NCI-H1417 treated with DMSO at 0.1 percent for 48 hours (cell line): ENCODE results near the gene MAMDC4.
"Not testable (repeated sequence)": the region's sequence is repeated elsewhere in the genome, so short reads cannot be mapped to it uniquely, and the experiment has no call there.

Experiments used
- DNase-seq: peaks from one replicate; lab custom pipeline; 2025; lab: John Stamatoyannopoulos, UW

The MAMDC4 gene

GRCh38 chr9:136825295-136826187, 26.6 kb upstream of the MAMDC4 start:
- no peak for DNase-seq

DNA sequence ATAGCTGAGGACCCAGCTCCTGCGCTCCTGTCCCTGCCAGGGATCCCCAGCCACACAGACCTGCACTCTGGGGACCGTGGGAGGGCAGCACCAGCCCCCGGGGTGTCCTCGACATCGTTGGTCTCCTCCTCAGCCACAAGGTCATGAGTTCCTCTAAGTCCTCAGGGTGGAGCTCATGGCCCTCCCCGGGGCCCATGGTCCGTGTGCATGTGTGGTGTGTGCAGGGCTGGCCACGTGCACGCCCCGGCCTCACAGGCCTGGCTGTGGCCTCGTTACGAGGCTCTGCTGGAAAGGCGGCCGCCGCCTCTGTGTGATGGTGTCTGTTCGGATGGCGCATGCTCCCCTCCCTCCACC, 26.0 kb upstream of the MAMDC4 start:
- no peak for DNase-seq

DNA sequence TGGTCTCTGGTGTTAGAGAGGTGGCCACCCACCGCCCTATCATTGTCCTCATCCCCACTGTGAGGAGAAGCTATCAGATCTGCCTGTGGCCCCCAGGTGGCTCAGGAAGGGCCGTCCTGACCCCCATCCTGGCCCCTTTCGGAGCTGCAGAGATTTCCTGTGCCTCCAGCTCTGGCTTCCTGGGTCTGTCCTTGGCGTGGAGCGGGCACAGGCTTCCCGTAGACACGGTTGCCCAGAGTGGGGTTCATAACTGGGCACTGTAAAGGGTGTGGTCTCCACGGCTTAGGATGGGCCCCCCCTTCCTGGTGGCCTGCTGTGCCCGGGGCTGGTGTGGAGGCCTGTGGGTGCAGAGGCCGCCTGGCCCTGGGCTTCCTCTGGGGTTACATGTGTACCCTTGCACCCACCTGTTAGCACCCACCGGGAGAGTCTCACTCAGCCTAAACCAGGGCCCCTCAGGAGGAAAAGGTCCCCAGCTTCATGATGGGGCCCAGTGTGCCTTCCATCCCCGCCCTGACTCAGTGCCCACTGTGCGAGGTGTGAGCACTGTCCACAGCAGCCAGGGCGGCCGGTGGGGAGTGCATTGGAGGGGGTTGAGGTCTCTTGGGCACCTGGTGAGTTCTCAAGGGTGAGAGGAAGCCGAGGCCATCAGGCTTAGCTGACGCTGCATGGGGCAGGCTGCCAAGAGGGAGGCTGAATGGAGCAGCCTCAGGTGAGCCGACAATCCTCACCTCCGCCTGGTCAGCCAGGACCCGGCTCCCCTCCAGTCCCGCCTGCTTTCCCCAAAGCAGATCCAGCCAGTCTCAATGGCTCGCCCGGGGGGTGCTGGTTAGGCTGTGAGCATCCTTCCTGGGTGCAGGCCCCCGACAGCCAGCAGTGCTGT, 25.2 kb upstream of the MAMDC4 start:
- no peak for DNase-seq

DNA sequence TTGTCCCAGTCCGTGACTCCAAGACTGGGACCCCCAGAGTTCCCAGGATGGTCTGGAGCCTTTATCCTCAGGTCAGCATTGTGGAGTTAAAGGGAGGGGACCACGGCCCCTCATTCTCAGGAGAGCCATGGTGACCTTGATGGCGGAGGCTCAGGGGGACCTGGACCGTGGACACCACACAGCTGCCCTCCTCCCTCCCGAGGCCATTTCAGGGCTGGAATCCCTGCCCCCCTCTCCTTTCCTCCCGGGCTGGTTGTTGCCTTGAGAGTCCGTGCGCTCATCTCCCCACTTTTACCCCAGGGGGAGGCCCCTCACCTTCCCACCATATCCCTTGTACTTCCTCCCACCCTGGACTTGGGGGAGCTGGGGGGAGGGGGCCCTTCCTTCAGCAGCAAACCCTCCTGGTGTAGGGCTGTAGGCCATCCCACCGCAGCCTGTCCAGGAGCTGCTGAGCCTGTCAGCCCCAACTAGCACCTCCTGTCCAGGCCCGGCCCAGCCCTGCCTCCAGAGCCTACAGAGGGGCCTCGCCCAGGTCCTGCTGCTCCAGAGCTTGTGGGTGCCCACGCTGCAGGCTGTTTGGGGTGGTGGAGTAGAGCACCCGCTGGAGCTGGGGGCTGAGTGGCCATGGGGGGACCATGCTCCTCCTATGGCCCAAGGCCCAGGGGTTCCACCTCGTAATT, 24.2 kb upstream of the MAMDC4 start:
- DNase-seq: no peak

DNA sequence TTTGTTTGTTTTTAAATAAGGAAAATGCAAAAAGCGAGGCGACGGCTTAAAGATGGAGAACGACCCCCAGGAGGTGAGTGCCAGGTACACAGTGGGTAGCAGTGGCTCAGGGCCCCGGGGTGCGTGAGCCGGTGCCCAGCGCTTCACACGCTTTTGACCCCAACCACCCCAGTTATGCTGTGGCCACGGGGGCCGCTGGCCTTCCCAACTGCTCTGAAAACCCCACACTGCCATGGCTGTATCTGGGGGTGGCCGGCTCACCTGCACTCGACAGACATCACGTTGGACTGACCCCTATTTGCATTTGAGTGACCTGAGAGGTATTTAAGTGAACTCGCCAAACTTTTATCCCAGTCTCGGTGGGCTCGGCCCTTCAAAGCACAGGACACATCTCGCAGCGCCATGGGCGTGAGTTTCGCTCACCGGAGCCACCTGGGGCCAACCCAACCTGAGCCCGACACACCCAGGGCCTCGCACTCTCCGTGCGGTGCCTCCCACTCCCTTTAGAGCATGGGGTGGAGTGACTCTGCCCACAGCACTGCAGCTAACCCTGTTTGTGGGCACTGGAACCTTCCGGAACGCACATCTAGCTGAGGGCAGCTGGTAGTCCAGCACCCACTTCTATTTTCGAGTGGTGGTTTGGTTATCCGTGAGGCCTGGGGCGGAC, 23.5 kb upstream of the MAMDC4 start:
- DNase-seq: no peak

GRCh38 chr9:136829412-136829811, 22.7 kb upstream of the MAMDC4 start:
- DNase-seq: no peak

GRCh38 chr9:136829981-136830885, 21.9 kb upstream of the MAMDC4 start:
- DNase-seq: no peak

DNA sequence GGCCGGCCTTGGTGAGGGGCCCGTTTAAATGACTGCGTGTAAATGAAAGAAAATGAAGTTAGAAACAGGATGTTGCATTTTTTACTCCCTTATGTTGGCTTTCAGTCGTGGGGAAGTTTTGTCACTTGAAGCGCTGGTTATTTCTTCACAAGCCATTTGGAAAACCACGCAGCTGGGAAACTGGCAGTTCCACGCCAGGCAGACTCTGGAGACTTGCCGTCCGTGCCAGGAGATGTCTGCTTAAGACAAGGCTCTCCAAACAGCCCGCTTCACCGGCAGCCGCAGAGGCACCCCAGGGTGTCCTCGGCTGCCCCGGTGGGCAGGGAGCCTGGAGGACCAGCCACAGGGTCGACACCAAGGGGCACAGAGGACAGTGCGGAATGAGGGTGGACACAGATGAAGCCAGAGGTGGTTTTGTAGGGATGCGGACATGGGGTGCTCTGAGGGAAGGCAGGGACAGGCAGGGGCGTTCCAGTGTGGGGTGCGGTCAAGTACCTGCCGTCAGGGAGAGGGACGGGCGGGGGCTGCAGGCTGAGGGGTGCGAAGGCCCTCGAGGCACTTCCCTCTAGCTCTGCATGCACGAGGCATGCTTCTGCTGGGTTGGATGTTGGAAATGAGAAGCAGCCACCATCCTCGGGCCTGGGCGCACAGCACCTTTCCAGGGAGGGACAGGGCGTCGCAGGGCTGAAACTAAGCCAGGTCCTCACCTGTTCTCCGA, 21.0 kb upstream of the MAMDC4 start:
- no peak for DNase-seq

GRCh38 chr9:136831720-136832104, 20.4 kb upstream of the MAMDC4 start:
- DNase-seq: no peak

- no peak for DNase-seq
Measured at GRCh38 chr9:136832581-136832980, 19.6 kb upstream of the MAMDC4 start.

DNA sequence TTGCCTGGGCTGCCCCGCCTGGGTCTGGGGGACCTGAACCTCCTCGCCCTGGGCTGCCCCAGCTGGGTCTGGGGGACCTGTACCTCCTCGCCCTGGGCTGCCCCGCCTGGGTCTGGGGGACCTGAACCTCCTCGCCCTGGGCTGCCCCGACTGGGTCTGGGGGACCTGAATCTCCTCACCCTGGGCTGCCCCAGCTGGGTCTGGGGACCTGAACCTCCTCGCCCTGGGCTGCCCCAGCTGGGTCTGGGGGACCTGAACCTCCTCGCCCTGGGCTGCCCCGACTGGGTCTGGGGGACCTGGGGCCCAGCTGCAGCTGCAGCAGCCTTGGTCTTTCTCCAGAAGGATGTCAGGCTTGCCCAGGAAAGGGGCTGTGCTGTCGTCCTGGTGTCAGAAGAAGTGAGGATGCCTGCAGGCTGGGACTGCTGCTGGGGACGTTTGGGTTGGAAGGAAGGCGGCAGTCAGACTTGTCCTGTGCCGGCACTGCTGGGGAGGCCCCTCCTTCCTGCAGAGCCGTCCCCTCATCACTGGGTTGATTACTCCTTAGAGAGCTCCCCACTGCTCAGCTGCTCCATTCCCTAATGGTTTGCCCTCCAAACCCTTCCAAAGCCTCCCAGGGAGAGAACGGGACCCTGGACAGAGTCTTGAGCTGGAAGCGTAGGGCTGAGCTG, 18.6 kb upstream of the MAMDC4 start:
- DNase-seq: not testable (repeated sequence)

- no peak for DNase-seq
Measured at GRCh38 chr9:136835162-136835931, 16.8 kb upstream of the MAMDC4 start.

GRCh38 chr9:136835932-136836904, 15.9 kb upstream of the MAMDC4 start:
- DNase-seq: no peak

DNA sequence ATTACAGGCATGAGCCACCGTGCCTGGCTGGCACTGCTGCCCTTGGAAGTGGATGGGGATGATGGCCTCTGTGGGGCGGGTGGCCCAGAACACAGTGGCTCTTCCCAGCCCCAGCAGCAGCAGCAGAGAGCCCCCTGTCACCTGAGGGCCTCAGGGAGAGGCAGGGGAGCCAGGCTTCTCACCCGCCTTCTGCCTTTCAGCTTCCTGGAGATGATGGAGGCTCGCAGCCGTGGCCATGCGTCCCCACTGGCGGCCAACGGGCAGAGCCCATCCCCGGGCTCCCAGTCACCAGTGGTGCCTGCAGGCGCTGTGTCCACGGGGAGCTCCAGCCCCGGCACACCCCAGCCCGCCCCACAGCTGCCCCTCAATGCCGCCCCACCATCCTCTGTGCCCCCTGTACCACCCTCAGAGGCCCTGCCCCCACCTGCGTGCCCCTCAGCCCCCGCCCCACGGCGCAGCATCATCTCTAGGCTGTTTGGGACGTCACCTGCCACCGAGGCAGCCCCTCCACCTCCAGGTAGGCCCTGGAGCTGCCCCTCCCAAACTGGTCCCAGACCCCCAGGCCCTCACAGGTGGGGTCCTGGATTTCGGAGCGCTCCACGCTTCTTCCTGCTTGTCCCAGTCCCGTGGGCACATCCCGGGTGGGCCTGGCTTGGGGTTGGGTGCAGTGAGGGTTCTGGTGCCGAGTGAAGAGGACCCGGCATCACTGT, 14.8 kb upstream of the MAMDC4 start:
- DNase-seq: no peak

GRCh38 chr9:136837856-136838277, 14.3 kb upstream of the MAMDC4 start:
- DNase-seq: not testable (repeated sequence)

DNA sequence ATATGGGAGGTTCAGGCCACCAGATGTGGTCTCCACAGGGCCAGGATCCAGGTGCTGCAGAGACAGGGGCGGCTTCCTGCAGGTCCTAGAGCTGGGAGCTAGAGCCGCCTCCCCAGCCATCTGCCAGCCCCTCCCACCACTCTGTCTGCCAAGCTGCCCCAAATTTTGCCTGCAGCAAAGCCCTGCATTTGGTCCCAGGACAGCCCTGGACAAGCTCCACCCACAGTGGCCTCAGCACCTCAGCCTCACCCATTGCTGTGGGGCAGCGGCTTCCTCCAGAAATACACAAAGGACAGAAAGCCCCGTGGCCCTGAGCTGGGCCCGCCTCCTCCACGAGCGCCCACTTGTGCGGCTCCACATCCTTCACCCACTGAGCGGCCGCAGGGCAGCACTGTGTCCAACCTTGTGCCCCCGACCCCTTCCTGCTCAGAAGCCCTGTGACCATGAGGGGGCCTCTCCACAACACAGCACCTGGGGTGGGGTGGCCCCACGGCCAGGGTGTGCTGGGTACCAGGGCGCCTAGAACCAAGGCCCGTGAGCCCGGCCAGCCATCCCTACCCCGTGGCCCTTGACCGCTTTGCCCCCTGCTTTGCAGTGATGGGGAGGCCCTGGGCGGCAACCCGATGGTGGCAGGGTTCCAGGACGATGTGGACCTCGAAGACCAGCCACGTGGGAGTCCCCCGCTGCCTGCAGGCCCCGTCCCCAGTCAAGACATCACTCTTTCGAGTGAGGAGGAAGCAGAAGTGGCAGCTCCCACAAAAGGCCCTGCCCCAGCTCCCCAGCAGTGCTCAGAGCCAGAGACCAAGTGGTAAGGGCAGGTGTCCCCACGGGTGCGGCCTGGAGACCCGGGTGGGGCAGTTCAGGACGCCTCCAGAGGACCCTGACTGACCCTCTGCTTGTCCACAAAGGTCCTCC, 13.6 kb upstream of the MAMDC4 start:
- no peak for DNase-seq
